ENCODE results near the gene TMEFF2. TPM values are rescaled to one million over a fixed set of nuclear protein-coding genes. Genes with fewer than 3 reads are reported as not detected.
A peak's percentile ranks its signal among the peaks of the same experiment; 100 is the strongest.

The TMEFF2 gene
- total and polyA plus RNA-seq, 8 donors = 0.18 to 1.0 (median 0.39) TPM; not detected in 2

- no peaks in the 10 kb centered on the region for H3K27me3 ChIP-seq
- TF ChIP-seq CTCF (IDR thresholded peaks at IDR 0.05) = no peak
- ATAC-seq (no peak), DNase-seq (no peak)
- intact Hi-C loops (cut with DNase I) = no loop called here
- no peaks in the 10 kb centered on the region for H3K9me3 ChIP-seq
- no peak overlapping the region for H3K27ac ChIP-seq
- no peaks in the 10 kb centered on the region for H3K36me3 ChIP-seq
- no peaks in the 10 kb centered on the region for H3K4me1 ChIP-seq
- no peak overlapping the region for H3K4me3 ChIP-seq
Observed at GRCh38 chr2:192030289-192030688, 164.4 kb downstream of the TMEFF2 start.

- Histone ChIP-seq H3K4me1 (no peaks in the 10 kb centered on the region), H3K27ac (no peak overlapping the region), H3K27me3 (no peaks in the 10 kb centered on the region), H3K36me3 (no peaks in the 10 kb centered on the region), H3K4me3 (no peak overlapping the region), H3K9me3 (no peaks in the 10 kb centered on the region)
- no peak for TF ChIP-seq CTCF (IDR thresholded peaks at IDR 0.05)
- ATAC-seq (no peak), DNase-seq (no peak)
- intact Hi-C loops (cut with DNase I) = no loop called here
Observed at GRCh38 chr2:192029089-192029488, 165.6 kb downstream of the TMEFF2 start.

- intact Hi-C loops (cut with DNase I) = no loop called here
- Histone ChIP-seq H3K4me3 (no peak overlapping the region), H3K4me1 (no peaks in the 10 kb centered on the region), H3K27ac (no peak overlapping the region), H3K36me3 (no peaks in the 10 kb centered on the region), H3K27me3 (no peaks in the 10 kb centered on the region), H3K9me3 (no peaks in the 10 kb centered on the region)
- ATAC-seq (no peak), DNase-seq (no peak)
- no peak for TF ChIP-seq CTCF (IDR thresholded peaks at IDR 0.05)
Observed at GRCh38 chr2:192026825-192027120, 168.0 kb downstream of the TMEFF2 start.

- no peak for TF ChIP-seq CTCF (IDR thresholded peaks at IDR 0.05)
- Histone ChIP-seq H3K9me3 (no peaks in the 10 kb centered on the region), H3K27me3 (no peaks in the 10 kb centered on the region), H3K36me3 (no peaks in the 10 kb centered on the region), H3K4me1 (no peaks in the 10 kb centered on the region), H3K27ac (peak overlapping the region in 1 of 2 donors; percentile 34), H3K4me3 (no peak overlapping the region)
- no peak for ATAC-seq
- intact Hi-C loops (cut with DNase I) = no loop called here
- no peak for DNase-seq
Observed at GRCh38 chr2:192026059-192026824, 168.5 kb downstream of the TMEFF2 start.

- Histone ChIP-seq H3K9me3 (no peaks in the 10 kb centered on the region), H3K27ac (peak overlapping the region in 1 of 2 donors; percentile 34), H3K36me3 (no peaks in the 10 kb centered on the region), H3K4me3 (no peak overlapping the region), H3K27me3 (no peaks in the 10 kb centered on the region), H3K4me1 (no peaks in the 10 kb centered on the region)
- DNase-seq = no peak
- no peak for TF ChIP-seq CTCF (IDR thresholded peaks at IDR 0.05)
- intact Hi-C loops (cut with DNase I) = no loop called here
- no peak for ATAC-seq
Observed at GRCh38 chr2:192025637-192026036, 169.1 kb downstream of the TMEFF2 start.

Data from left lung (tissue), 10 donors.